Anterior cingulate cortex (tissue), 58 donors: ENCODE measurements around the gene MEGF9.
"Not testable (repeated sequence)": the region's sequence is repeated elsewhere in the genome, so short reads cannot be mapped to it uniquely, and the experiment has no call there.

Experiments
- DNase-seq, 58 donors: peaks; one replicate each; lab custom pipeline; 2025; lab: John Stamatoyannopoulos, UW

The MEGF9 gene

GRCh38 chr9:120676767-120677402 lies 37.4 kb downstream of the MEGF9 start:
- DNase-seq: no peak

DNA sequence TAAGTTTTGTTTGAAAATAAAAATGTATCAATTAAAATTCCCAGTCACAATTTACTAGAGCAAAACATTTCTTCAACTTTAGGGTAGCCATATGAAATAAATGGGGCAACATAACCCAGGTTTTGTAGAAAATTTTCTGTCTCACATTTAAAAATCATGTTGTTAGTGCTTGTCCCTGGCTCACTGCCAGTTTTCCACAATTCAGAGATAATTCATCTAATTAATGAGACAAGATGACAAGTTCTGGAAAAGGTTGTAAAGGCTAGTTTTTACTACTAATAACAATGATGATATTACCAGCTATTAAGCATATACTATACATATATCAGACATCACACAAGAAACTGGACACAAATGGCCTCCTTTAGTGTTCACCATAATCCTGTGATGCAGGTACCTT lies 45.9 kb downstream of the MEGF9 start:
- DNase-seq: peak in 1 of 58 donors; percentile 15

- DNase-seq: no peak
Observed at GRCh38 chr9:120663950-120664349, 50.3 kb downstream of the MEGF9 start.

DNA sequence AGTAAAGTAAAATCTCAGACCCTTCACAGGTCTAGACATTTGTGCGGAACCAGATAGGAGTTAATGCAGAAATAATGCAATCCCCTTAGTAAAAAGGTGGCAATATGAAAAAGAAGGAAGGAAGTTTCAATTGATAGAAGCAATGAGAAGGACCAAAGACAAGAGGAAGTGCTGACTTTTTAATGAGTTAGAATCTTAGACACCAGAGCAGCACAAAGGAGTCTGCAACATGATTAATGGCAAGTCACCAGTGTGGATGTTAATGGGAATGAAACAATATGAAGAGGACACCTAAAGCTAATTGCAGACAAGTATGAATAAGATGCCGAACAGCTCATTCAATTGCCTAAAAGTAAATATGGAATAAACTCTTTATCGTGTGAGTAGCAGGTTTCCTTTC lies 50.9 kb downstream of the MEGF9 start:
- no peak for DNase-seq

- no peak for DNase-seq
Observed at GRCh38 chr9:120662513-120662912, 51.8 kb downstream of the MEGF9 start.

GRCh38 chr9:120659676-120660075 lies 54.6 kb downstream of the MEGF9 start:
- DNase-seq: no peak

GRCh38 chr9:120659209-120659608 lies 55.1 kb downstream of the MEGF9 start:
- no peak for DNase-seq

- no peak for DNase-seq
Observed at GRCh38 chr9:120655005-120655622, 59.2 kb downstream of the MEGF9 start.

GRCh38 chr9:120654272-120654671 lies 60.0 kb downstream of the MEGF9 start:
- DNase-seq: no peak

DNA sequence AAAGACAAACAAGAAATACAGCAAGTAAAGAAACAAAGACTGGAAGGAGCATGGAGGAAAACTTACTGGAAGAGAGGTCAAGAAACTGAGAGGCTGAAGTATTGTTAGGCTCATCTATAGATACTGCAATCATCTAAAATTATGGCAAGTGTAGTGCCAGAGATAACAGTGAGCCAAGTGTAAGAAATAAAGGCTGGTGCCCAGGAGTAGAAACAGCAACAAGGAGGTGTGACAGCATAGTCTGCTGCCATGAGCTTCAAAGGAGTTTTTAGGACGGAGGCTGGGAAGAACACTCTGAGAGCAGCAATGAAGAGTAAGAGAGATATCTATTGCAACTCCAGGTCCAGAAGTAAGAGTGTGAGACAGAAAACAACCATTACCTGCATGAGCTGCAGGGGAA lies 60.5 kb downstream of the MEGF9 start:
- no peak for DNase-seq

DNA sequence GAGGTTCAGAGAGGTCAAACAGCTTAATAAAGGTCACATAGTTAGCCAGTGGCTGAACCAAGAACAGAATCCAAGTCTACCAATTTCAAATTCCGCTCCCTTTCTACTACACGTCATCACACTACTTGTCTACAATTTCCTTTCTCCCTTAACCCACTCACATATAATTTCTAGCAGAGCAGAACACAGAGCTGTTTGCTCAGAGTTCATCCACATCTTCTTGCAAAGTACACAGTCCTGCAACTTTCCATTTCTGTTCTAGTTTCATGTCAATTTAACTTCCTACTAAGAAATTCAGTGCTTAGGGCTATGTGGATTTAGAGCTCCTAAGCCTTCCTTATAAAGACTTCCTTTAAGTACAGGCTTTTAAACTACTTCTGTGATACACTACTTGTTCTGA lies 61.3 kb downstream of the MEGF9 start:
- DNase-seq: no peak

- DNase-seq: no peak
Observed at GRCh38 chr9:120650352-120650751, 63.9 kb downstream of the MEGF9 start.

DNA sequence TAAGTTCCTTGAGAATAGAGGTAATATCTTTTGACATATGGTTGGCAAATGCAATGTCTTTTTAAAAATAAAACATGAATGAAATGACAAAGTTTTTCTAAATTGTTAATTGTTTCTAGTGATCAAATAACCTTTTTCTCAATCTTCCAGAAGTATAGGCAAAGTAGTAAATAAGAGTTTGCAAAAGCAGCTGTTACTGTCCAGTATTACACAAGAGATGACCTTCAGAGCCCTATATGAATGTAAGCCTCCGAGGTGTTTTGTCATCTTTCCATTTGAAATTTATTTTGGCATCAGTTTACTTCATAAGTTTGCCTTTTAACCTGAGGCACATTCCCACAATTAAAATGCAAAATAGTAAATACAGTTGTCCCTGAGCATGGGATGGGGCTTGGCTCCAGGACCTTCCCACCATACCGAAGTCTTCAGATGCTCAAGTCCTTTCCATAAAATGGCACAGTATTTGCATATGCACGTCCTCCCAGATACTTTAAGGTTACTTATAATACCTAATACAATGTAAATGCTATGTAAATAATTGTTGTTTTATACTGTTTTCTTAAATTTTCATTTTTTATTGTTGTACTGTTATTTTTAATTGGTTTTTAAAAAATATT lies 65.6 kb downstream of the MEGF9 start:
- DNase-seq: no peak

DNA sequence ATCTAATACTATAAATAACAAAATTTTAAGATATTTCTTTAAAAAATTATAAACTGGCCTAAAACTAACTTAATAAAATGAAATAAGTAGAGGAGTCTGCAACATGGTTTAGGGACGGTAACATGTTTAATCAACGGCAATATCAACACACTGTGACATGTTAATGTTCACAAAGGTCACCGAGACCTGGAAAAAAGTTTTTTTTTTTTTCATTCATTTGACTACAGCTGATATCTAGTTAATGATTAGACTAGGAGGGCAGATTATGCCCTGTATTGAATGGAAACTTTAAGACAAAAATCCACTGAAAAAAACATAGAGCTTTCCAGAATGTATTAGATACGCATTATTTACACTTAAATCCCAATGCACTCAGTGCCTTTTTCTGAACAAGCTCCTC lies 67.3 kb downstream of the MEGF9 start:
- no peak for DNase-seq

- DNase-seq: no peak
Observed at GRCh38 chr9:120645760-120646159, 68.5 kb downstream of the MEGF9 start.

DNA sequence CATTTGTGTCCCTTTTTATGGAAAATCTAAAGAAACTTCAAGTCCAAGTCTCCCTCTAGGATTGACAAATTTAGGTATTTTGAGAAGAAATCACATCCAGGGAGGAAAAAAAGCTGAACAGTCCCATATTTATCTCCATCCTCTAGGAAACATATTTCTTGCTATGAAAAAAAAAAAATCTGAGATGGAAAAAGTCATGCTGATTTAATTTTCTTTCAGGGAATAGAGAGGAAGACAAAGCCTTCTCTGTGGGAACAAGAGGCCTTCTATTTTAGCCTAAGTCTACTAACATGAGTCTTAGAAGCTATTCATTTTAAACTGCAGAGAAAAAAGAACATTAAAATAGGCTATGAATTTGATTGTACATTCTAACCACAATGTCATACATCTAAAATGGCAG lies 71.2 kb downstream of the MEGF9 start:
- no peak for DNase-seq

- peak in 1 of 58 donors; percentile 49 for DNase-seq
Observed at GRCh38 chr9:120642129-120642770, 72.0 kb downstream of the MEGF9 start.

DNA sequence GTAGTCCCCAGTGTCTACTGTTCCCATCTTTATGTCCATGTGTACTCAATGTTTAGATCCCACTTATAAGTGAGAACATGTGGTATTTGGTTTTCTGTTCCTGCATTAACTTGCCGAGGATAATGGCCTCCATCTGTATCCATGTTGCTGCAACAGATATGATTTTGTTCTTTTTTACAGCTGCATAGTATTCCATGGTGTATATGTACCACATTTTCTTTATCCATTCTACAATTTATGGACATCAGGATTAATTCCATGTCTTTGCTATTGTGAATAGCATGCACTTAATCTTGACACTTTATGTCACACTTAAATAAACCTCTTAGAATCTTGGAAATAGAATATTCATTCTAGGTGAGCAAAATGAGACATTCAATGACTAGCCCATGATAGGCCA lies 73.4 kb downstream of the MEGF9 start:
- not testable (repeated sequence) for DNase-seq

- no peak for DNase-seq
Observed at GRCh38 chr9:120640380-120640779, 73.9 kb downstream of the MEGF9 start.

DNA sequence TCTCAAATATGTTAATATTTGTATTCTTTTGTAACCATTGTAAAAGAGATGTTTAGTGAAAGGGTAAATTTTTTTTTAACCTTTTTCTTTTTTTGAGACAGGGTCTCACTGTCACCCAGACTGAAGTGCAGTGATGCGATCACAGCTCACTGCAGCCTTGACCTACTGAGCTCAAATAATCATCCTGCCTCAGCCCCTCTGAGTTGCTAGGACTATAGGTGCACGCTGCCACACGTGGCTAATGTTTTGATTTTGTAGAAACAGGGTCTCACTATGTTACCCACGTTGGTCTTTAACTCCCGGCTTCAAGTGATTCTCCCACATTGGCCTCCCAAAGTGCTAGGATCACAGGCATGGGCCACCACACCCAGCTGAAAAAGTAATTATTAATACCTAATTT lies 76.4 kb downstream of the MEGF9 start:
- no peak for DNase-seq

GRCh38 chr9:120636194-120636957 lies 77.9 kb downstream of the MEGF9 start:
- no peak for DNase-seq
